Measurements from ENCODE around the gene MINAR1.

MINAR1 gene

GRCh38 chr15:79431636-79432344 is at the start of gene MINAR1:
MINAR1 (plus strand) TSS chr15:79432336; CDS start chr15:79456148, 23,812 bp downstream.
- Mint-ChIP-seq H3K27me3 (peaks cover 75% of the 10 kb centered on the region), H3K4me1 (peaks cover 5% of the 10 kb centered on the region), H3K9me3 (no peaks in the 10 kb centered on the region), H3K4me3 (peak within 1 kb of the TSS; percentile 33), H3K36me3 (ENCODE audit: insufficient read depth) (no peaks in the 10 kb centered on the region), H3K27ac (ENCODE audit: low read depth) (no peak within 1 kb of the TSS)
- ATAC-seq (replicated peaks; ENCODE audit: extremely low read depth, poor library complexity, severe bottlenecking): no peak
- DNase-seq (ENCODE audit: low spot score in 2 of 2): no peak

GRCh38 chr15:79394231-79394630 is 37.9 kb upstream of the MINAR1 start:
- H3K9me3 Mint-ChIP-seq: no peaks in the 10 kb centered on the region
- peaks cover 3% of the 10 kb centered on the region for H3K36me3 Mint-ChIP-seq (ENCODE audit: insufficient read depth)
- H3K4me1 Mint-ChIP-seq: no peaks in the 10 kb centered on the region
- ATAC-seq (replicated peaks; ENCODE audit: extremely low read depth, poor library complexity, severe bottlenecking): no peak
- no peak overlapping the region for H3K4me3 Mint-ChIP-seq
- no peak overlapping the region for H3K27ac Mint-ChIP-seq (ENCODE audit: low read depth)
- H3K27me3 Mint-ChIP-seq: no peaks in the 10 kb centered on the region
- no peak for DNase-seq (ENCODE audit: low spot score in 2 of 2)

DNA sequence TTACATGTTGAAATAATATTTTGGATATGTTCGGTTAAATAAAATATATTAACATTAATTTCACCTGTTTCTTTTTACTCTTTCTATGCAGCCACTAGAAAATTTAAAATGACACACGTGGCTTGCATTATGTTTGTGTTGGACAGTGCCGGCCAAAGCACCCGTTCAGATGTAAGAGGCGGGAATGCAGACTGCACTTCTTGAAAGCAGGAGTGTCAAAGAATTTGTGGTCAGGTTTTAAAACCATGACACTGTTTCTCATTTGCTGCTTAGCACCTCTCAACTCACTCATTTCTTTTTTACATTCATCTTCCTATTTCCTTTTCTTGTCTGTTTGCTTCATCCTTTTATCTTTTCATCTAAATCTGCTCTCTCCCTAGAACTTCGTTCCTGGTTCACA is 35.3 kb upstream of the MINAR1 start:
- DNase-seq (ENCODE audit: low spot score in 2 of 2) (no peak), ATAC-seq (replicated peaks; ENCODE audit: extremely low read depth, poor library complexity, severe bottlenecking) (no peak)
- Mint-ChIP-seq H3K4me1 (no peaks in the 10 kb centered on the region), H3K27ac (ENCODE audit: low read depth) (no peak overlapping the region), H3K27me3 (no peaks in the 10 kb centered on the region), H3K4me3 (no peak overlapping the region), H3K36me3 (ENCODE audit: insufficient read depth) (peaks cover 4% of the 10 kb centered on the region), H3K9me3 (no peaks in the 10 kb centered on the region)

GRCh38 chr15:79397269-79397910 is 34.7 kb upstream of the MINAR1 start:
- Mint-ChIP-seq H3K4me3 (no peak overlapping the region), H3K9me3 (no peaks in the 10 kb centered on the region), H3K27me3 (no peaks in the 10 kb centered on the region), H3K27ac (ENCODE audit: low read depth) (no peak overlapping the region), H3K4me1 (no peaks in the 10 kb centered on the region), H3K36me3 (ENCODE audit: insufficient read depth) (peaks cover 4% of the 10 kb centered on the region)
- DNase-seq (ENCODE audit: low spot score in 2 of 2) (no peak), ATAC-seq (replicated peaks; ENCODE audit: extremely low read depth, poor library complexity, severe bottlenecking) (no peak)

- Mint-ChIP-seq H3K36me3 (ENCODE audit: insufficient read depth) (peaks cover 4% of the 10 kb centered on the region), H3K9me3 (no peaks in the 10 kb centered on the region), H3K27ac (ENCODE audit: low read depth) (no peak overlapping the region), H3K4me3 (no peak overlapping the region), H3K4me1 (no peaks in the 10 kb centered on the region), H3K27me3 (no peaks in the 10 kb centered on the region)
- no peak for ATAC-seq (replicated peaks; ENCODE audit: extremely low read depth, poor library complexity, severe bottlenecking)
- no peak for DNase-seq (ENCODE audit: low spot score in 2 of 2)
These were observed 32.5 kb upstream of the MINAR1 start for GRCh38 chr15:79399606-79400005.

DNA sequence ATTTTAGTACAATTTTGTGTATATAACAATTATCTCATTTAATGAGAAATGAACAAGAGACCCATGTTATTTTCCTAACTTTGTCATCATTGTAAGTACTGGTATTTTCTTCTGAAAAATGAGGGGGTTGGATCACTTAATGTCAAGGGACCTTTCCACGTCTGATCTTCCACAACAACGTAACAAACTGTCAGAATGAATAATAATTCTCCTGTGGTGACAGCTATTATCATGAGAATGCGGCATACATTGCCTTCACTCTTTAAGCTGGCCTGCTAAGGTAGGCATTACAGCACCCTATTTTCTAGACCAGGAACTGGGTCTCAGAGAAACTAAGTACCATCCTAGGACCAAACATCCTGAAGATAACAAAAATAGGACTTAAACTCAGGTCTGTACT is 31.5 kb upstream of the MINAR1 start:
- ATAC-seq (replicated peaks; ENCODE audit: extremely low read depth, poor library complexity, severe bottlenecking): no peak
- no peaks in the 10 kb centered on the region for H3K27me3 Mint-ChIP-seq
- no peak overlapping the region for H3K27ac Mint-ChIP-seq (ENCODE audit: low read depth)
- H3K36me3 Mint-ChIP-seq (ENCODE audit: insufficient read depth): peaks cover 4% of the 10 kb centered on the region
- no peaks in the 10 kb centered on the region for H3K9me3 Mint-ChIP-seq
- DNase-seq (ENCODE audit: low spot score in 2 of 2): no peak
- H3K4me3 Mint-ChIP-seq: no peak overlapping the region
- H3K4me1 Mint-ChIP-seq: no peaks in the 10 kb centered on the region

GRCh38 chr15:79401301-79401700 is 30.8 kb upstream of the MINAR1 start:
- Mint-ChIP-seq H3K4me1 (no peaks in the 10 kb centered on the region), H3K27me3 (no peaks in the 10 kb centered on the region), H3K27ac (ENCODE audit: low read depth) (no peak overlapping the region), H3K36me3 (ENCODE audit: insufficient read depth) (peaks cover 4% of the 10 kb centered on the region), H3K9me3 (no peaks in the 10 kb centered on the region), H3K4me3 (no peak overlapping the region)
- no peak for ATAC-seq (replicated peaks; ENCODE audit: extremely low read depth, poor library complexity, severe bottlenecking)
- DNase-seq (ENCODE audit: low spot score in 2 of 2): no peak

DNA sequence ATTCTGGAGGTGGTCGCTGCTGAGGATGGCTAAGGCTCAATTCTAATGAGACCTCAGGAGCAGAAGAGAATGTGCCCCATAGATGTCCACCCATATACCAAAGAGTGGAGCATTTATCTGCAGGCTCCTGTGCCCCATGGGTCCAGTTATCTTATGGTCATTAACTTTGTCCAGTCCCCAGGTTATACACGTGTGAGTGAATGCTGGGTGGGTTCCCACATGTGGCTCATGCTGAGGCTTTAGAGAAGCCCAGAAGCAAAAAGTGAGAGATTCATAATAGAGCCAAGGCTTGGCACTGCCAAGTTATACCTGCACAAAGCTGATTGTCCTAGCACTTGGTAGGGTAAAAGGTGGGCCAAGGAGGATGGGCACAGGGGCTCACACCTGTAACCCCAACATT is 30.0 kb upstream of the MINAR1 start:
- Mint-ChIP-seq H3K9me3 (no peaks in the 10 kb centered on the region), H3K4me3 (no peak overlapping the region), H3K27me3 (no peaks in the 10 kb centered on the region), H3K4me1 (no peaks in the 10 kb centered on the region), H3K36me3 (ENCODE audit: insufficient read depth) (peaks cover 4% of the 10 kb centered on the region), H3K27ac (ENCODE audit: low read depth) (no peak overlapping the region)
- no peak for DNase-seq (ENCODE audit: low spot score in 2 of 2)
- no peak for ATAC-seq (replicated peaks; ENCODE audit: extremely low read depth, poor library complexity, severe bottlenecking)

DNA sequence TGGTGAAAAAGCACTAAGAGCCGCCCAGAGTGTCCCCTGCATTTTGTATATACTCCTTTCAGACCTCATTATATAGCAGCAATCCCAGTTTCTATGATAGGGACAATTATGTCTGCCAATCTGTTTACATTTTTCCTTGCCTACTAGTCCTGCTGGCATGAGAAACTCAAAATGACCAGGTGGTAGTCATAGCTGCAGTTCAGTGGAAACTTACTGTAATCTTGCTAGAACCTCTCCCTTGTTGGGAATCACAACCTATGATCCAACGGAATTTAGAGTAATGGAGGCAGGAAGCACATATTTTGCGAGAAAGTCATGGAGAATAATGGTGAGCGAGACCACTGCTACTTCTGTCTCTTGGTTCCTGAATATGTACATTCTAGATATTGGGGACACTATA is 28.6 kb upstream of the MINAR1 start:
- DNase-seq (ENCODE audit: low spot score in 2 of 2) (no peak), ATAC-seq (replicated peaks; ENCODE audit: extremely low read depth, poor library complexity, severe bottlenecking) (no peak)
- Mint-ChIP-seq H3K4me1 (no peaks in the 10 kb centered on the region), H3K9me3 (no peaks in the 10 kb centered on the region), H3K27ac (ENCODE audit: low read depth) (no peak overlapping the region), H3K27me3 (no peaks in the 10 kb centered on the region), H3K36me3 (ENCODE audit: insufficient read depth) (peaks cover 4% of the 10 kb centered on the region), H3K4me3 (no peak overlapping the region)

- Mint-ChIP-seq H3K9me3 (no peaks in the 10 kb centered on the region), H3K27me3 (no peaks in the 10 kb centered on the region), H3K4me1 (no peaks in the 10 kb centered on the region), H3K36me3 (ENCODE audit: insufficient read depth) (no peaks in the 10 kb centered on the region), H3K4me3 (no peak overlapping the region), H3K27ac (ENCODE audit: low read depth) (no peak overlapping the region)
- ATAC-seq (replicated peaks; ENCODE audit: extremely low read depth, poor library complexity, severe bottlenecking) (no peak), DNase-seq (ENCODE audit: low spot score in 2 of 2) (no peak)
These were observed 25.9 kb upstream of the MINAR1 start for GRCh38 chr15:79406210-79406609.

GRCh38 chr15:79408041-79408440 is 24.1 kb upstream of the MINAR1 start:
- no peaks in the 10 kb centered on the region for H3K4me1 Mint-ChIP-seq
- H3K27ac Mint-ChIP-seq (ENCODE audit: low read depth): no peak overlapping the region
- H3K4me3 Mint-ChIP-seq: no peak overlapping the region
- DNase-seq (ENCODE audit: low spot score in 2 of 2): no peak
- H3K36me3 Mint-ChIP-seq (ENCODE audit: insufficient read depth): no peaks in the 10 kb centered on the region
- H3K27me3 Mint-ChIP-seq: no peaks in the 10 kb centered on the region
- no peaks in the 10 kb centered on the region for H3K9me3 Mint-ChIP-seq
- no peak for ATAC-seq (replicated peaks; ENCODE audit: extremely low read depth, poor library complexity, severe bottlenecking)

GRCh38 chr15:79410237-79410636 is 21.9 kb upstream of the MINAR1 start:
- Mint-ChIP-seq H3K4me1 (no peaks in the 10 kb centered on the region), H3K9me3 (no peaks in the 10 kb centered on the region), H3K27me3 (no peaks in the 10 kb centered on the region), H3K36me3 (ENCODE audit: insufficient read depth) (no peaks in the 10 kb centered on the region), H3K27ac (ENCODE audit: low read depth) (no peak overlapping the region), H3K4me3 (no peak overlapping the region)
- DNase-seq (ENCODE audit: low spot score in 2 of 2): no peak
- ATAC-seq (replicated peaks; ENCODE audit: extremely low read depth, poor library complexity, severe bottlenecking): no peak

GRCh38 chr15:79412010-79412409 is 20.1 kb upstream of the MINAR1 start:
- Mint-ChIP-seq H3K36me3 (ENCODE audit: insufficient read depth) (no peaks in the 10 kb centered on the region), H3K9me3 (no peaks in the 10 kb centered on the region), H3K4me1 (no peaks in the 10 kb centered on the region), H3K27me3 (no peaks in the 10 kb centered on the region), H3K27ac (ENCODE audit: low read depth) (no peak overlapping the region), H3K4me3 (no peak overlapping the region)
- ATAC-seq (replicated peaks; ENCODE audit: extremely low read depth, poor library complexity, severe bottlenecking) (no peak), DNase-seq (ENCODE audit: low spot score in 2 of 2) (no peak)
